ENCODE results near the gene STK16.
"Not testable (repeated sequence)": the region's sequence is repeated elsewhere in the genome, so short reads cannot be mapped to it uniquely, and the experiment has no call there.

STK16 gene

DNA sequence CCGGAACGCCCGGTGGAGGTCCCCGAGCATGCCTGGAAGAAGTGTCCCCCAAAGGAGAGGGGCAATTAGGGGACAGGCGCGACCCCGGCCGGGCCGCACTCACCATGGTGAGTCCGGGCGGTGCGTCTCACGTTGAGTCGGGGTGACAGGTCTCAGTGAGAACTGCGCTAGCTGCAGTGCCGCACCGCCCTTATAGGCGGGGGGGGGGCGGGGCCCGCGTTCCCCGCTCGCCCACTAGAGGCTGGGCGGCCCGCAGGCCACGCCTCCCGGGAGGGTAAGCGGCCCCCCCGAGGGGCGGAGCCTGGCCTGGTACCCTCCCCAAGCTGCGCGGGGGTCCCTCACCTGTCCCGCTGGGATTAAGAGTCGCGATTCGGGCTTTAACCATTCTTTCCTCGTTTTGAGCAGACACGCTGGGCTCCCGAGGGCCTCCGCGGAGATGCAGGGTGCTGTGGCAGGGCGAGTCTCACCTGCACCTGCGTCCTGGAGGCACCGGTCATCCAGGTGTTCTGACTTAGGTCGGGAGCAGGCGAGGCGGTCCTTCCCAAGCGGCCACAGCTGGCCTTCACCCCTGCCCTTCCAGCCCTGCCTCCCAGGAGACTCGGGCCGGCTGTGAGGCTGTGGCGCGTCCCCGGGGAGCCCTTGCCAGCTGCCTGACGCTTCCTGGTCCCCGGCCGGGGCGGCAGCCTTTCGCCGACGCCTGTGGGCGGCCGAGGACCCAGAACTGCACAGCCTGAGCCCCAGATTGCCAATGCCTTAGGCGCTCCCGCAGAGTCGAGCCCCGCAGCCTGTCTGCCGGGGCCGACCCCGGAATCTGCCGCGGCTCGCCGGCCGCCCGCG is 8.7 kb downstream of the STK16 start, which contains the start of gene TUBA4A:
TUBA4A (minus strand) TSS at position 166 of the 837 bp plus-strand sequence; CDS start at position 106, 60 bp downstream.
- no peak for DNase-seq (ENCODE audit: extremely low read depth, low read depth)
- no peak for TF ChIP-seq CTCF (IDR thresholded peaks at IDR 0.05; ENCODE audit: low read depth, low read length)

DNA sequence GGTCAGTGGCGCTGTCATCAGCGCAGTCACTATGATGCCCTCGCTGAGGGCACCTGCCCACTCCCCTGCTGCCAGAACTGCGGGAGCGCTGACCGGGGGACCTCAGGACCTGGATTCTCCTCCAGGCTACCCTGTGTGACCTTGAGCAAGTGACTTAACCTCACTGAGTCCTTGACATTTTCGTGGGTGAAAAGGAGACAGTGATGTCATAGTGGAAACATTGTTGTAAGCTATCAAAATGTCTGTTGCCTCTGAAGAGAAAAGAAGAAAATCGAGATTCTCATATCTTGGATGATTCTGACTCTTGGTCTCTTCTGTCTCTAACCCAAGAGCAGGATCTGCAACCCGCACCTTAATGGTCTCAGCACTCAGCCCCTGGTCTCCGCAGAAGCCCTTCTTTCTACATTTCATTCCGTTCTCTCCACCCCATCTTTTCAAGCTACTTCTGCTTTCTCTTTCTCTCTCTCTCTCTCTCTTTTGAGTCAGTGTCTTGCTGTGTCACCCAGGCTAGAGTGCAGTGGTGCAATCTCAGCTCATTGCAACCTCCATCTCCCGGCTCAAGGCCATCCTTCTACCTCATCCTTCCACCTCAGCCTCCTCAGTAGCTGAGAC is 9.4 kb downstream of the STK16 start:
- no peak for TF ChIP-seq CTCF (IDR thresholded peaks at IDR 0.05; ENCODE audit: low read depth, low read length)
- DNase-seq (ENCODE audit: extremely low read depth, low read depth), result no peak

DNA sequence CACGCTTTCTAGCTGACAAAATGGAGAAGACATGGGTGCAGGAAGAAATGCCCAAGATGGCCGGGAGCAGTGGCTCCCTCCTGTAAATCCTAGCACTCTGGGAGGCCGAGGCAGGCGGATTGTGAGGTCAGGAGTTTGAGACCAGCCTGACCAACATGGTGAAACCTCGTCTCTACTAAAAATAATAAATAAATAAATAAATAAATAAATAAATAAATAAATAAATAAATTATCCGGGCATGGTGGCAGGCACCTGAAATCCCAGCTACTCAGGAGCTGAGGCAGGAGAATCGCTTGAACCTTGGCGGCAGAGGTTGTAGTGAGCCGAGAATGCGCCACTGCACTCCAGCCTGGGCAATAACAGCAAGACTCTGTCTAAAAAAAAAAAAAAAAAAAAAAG is 13.7 kb downstream of the STK16 start:
- DNase-seq (ENCODE audit: extremely low read depth, low read depth), result not testable (repeated sequence)

DNA sequence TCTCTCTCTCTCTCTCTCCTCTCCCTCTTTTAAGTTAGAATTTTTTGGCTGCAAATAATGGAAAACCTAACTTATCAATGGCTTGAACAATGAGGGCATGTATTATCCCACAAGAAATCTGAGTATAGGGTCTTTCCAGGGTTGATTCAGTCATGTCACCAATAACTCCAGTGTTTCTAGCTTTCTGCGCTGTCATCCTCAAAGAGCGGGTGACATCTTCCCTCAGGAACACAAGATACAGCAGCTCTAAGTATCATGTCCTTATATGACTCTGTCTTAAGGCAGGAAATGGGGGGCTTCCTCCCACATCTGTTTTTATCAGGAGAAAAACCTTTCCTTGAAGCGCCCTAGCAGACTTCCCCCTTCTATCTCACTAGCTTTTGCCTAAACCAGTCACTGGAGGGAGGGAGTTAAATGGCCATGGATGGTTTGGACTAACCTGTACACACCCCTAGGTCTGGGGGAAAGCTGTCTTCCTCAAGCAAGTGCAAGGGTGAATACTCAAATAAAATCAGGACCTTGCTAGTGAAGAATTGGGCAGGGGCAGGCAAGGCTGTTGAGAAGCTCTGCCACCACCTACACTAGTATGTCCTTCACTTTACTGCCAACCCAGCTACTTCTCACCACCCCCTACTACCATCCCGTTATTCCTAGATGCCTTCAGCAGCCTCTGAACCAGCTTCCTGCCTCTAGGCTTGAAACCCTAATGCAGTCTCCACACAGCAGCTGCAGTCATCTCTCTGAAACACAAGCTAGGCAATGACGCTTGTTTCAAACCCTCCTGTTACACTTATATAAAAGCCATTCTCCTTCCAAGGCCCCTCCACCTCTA is 16.0 kb downstream of the STK16 start:
- no peak for TF ChIP-seq CTCF (IDR thresholded peaks at IDR 0.05; ENCODE audit: low read depth, low read length)
- DNase-seq (ENCODE audit: extremely low read depth, low read depth), result no peak

GRCh38 chr2:219266232-219266631 is 21.0 kb downstream of the STK16 start:
- TF ChIP-seq CTCF (IDR thresholded peaks at IDR 0.05; ENCODE audit: low read depth, low read length), result no peak
- no peak for DNase-seq (ENCODE audit: extremely low read depth, low read depth)

GRCh38 chr2:219266886-219267285 is 21.6 kb downstream of the STK16 start:
- DNase-seq (ENCODE audit: extremely low read depth, low read depth), result no peak

More at GRCh38 chr2:219266886-219267285, 21.6 kb downstream of the STK16 start:
- no peak for TF ChIP-seq CTCF (IDR thresholded peaks at IDR 0.05; ENCODE audit: low read depth, low read length)

Data from AG09319 (cell line).